PC-9 (cell line): ENCODE measurements around the gene OR8S1.
"Not testable (repeated sequence)": the region's sequence is repeated elsewhere in the genome, so short reads cannot be mapped to it uniquely, and the experiment has no call there.

Source experiments
- EZH2 ChIP-seq: fragments of 200-600 bp; sonication (generic); IDR thresholded peaks from 2 replicates; pipeline ENCODE4 v1.8.0; 2017; ENCODE audit warnings: antibody characterized with exemption, low read depth
- TF ChIP-seq, protein P1 (sequence below): fragments of 200-600 bp; sonication (generic); conservative IDR thresholded peaks from 2 replicates; pipeline ENCODE4 v1.6.1; 2017; ENCODE audit warnings: mixed run types, antibody characterized with exemption, mild to moderate bottlenecking, moderate library complexity

DNA sequence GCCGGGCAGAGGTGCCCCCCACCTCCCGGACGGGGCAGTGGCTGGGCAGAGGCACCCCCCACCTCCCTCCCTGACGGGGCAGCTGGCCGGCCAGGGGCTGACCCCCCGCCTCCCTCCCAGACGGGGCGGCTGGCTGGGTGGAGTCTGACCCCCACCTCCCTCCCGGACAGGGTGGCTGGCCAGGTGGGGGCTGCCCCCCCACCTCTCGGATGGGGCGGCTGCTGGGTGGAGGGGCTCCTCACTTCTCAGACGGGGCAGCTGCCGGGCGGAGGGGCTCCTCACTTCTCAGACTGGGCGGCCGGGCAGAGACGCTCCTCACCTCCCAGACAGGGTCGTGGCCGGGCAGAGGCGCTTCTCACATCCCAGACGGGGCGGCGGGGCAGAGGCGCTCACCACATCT lies 5.1 kb upstream of the OR8S1 start:
- TF ChIP-seq, protein P1, sequence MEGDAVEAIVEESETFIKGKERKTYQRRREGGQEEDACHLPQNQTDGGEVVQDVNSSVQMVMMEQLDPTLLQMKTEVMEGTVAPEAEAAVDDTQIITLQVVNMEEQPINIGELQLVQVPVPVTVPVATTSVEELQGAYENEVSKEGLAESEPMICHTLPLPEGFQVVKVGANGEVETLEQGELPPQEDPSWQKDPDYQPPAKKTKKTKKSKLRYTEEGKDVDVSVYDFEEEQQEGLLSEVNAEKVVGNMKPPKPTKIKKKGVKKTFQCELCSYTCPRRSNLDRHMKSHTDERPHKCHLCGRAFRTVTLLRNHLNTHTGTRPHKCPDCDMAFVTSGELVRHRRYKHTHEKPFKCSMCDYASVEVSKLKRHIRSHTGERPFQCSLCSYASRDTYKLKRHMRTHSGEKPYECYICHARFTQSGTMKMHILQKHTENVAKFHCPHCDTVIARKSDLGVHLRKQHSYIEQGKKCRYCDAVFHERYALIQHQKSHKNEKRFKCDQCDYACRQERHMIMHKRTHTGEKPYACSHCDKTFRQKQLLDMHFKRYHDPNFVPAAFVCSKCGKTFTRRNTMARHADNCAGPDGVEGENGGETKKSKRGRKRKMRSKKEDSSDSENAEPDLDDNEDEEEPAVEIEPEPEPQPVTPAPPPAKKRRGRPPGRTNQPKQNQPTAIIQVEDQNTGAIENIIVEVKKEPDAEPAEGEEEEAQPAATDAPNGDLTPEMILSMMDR = not testable (repeated sequence)
- not testable (repeated sequence) for TF ChIP-seq EZH2
